ENCODE results near the gene OLIG2.

OLIG2 gene

GRCh38 chr21:33033094-33033951, 7.6 kb downstream of the OLIG2 start:
- no peak for DNase-seq (ENCODE audit: low read depth)

DNA sequence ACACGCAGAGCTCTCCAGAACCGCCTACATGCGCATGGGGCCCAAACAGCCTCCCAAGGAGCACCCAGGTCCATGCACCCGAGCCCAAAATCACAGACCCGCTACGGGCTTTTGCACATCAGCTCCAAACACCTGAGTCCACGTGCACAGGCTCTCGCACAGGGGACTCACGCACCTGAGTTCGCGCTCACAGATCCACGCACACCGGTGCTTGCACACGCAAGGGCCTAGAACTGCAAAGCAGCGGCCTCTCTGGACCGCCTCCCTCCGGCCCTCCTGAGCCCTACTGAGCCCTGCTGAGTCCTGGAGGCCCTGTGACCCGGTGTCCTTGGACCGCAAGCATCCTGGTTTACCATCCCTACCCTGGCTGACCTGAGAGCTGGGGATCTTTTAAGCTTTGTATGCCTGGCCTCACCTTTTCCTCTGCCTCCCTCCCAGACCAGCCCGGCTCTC, 8.3 kb downstream of the OLIG2 start:
- no peak for DNase-seq (ENCODE audit: low read depth)

GRCh38 chr21:33035147-33035546, 9.4 kb downstream of the OLIG2 start:
- no peak for DNase-seq (ENCODE audit: low read depth)

GRCh38 chr21:33036430-33037162, 10.9 kb downstream of the OLIG2 start:
- no peak for DNase-seq (ENCODE audit: low read depth)

DNA sequence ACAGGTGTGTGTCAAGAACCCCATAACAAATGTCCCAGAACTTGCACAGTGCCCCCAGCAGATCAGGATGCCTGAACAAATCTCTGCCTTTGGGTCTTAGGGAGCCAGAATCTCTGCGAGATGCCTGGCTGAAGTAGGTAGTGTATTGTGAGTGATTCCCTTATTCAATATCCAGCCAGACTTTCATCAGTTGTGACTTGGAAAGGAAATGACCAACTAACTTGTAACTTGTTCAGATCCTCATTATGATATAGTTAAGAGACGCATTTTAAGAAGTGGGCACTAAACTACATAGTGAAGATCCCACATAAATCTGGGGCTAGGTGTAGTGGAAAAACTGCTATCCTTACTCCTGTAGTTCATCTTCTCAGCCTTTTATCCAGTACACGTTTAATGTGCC, 11.8 kb downstream of the OLIG2 start:
- no peak for DNase-seq (ENCODE audit: low read depth)

- no peak for DNase-seq (ENCODE audit: low read depth)
Observed at GRCh38 chr21:33039536-33039935, 13.8 kb downstream of the OLIG2 start.

GRCh38 chr21:33040215-33040614, 14.5 kb downstream of the OLIG2 start:
- DNase-seq (ENCODE audit: low read depth), result no peak

GRCh38 chr21:33041981-33042380, 16.2 kb downstream of the OLIG2 start:
- DNase-seq (ENCODE audit: low read depth), result no peak

DNA sequence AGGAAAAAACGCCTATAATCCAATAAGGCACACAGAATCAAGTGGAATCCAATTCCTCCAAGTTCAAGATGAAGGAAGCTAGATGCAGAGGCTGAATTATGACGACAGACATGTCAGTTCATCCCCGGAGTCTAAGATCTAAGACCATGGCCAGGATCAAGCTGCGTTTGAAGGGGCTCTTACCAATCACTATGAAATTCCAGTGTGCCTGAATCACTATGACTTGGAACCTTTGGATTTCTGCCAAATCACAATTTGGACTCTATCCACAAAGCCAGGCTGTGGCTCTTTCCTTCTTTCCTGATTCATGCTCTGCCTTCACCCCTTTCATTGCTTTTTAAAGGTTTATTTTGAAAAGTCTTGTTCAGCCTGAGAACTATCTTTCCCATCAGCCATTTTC, 17.1 kb downstream of the OLIG2 start:
- DNase-seq (ENCODE audit: low read depth), result no peak

GRCh38 chr21:33046455-33046854, 20.7 kb downstream of the OLIG2 start:
- DNase-seq (ENCODE audit: low read depth), result no peak

DNA sequence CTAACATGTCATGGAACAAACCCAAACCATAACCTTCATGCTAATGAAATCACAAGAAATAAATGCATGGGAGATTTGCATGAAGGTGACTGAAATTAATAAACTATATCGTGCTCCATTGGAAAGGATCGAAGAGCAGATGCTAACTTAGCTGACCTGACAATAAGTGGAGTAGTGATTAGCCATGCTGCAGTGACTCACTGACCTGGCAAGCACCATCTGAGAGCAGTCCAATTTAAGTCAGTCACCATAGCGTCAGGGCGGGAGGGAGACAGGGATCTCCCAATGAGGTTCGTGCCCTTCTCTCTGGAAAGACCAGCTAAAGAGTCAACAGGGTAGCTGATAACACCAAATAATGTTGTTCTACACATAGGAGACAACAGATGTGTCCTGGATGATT, 21.5 kb downstream of the OLIG2 start:
- no peak for DNase-seq (ENCODE audit: low read depth)

- no peak for DNase-seq (ENCODE audit: low read depth)
Observed at GRCh38 chr21:33051925-33052324, 26.2 kb downstream of the OLIG2 start.

GRCh38 chr21:33053951-33054350, 28.2 kb downstream of the OLIG2 start:
- DNase-seq (ENCODE audit: low read depth), result no peak

- no peak for DNase-seq (ENCODE audit: low read depth)
Observed at GRCh38 chr21:33055991-33056390, 30.3 kb downstream of the OLIG2 start.

- no peak for DNase-seq (ENCODE audit: low read depth)
Observed at GRCh38 chr21:33057385-33057940, 31.7 kb downstream of the OLIG2 start.

GRCh38 chr21:33058527-33058926, 32.8 kb downstream of the OLIG2 start:
- no peak for DNase-seq (ENCODE audit: low read depth)

DNA sequence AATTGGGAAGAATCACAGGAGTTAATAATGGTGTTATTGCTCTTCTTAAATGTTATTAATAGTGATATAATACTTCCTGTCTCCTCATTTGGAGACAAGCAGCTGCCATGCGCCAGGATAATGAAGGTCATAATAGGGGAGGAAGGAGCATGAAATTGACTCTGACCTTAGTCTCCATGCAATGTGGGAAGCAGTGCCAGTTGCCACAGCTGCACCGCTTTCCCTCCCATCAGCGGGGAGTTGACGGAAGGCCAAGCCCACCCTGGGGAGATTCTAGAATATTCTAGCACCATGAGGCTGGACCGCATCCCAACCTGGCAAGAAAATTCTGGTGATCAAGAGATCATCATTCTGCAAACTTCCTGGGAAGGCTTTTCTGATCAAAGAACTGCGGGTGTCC, 33.2 kb downstream of the OLIG2 start:
- no peak for DNase-seq (ENCODE audit: low read depth)

DNA sequence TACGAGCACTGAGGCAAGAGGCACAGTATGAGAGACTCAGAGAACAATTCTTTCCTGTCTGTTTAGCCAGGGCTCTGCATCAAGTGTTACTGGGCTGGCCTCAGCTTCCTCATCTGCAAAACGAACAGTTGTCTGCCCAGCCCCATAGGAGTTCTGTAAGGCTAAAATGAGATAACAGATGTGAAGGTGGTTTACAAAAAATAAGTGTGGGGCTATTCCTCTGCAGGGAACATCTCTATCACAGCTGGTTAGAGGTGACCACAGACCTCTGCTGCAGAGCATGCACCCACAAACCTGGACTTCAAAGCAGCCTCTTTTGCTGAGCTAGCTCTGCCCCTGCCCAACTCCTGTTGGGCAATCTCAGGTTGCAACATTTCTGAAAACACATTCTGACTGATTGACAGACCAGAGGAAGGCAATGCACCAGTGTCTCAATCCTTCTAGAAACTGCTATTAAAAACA, 33.7 kb downstream of the OLIG2 start:
- DNase-seq (ENCODE audit: low read depth), result no peak

DNA sequence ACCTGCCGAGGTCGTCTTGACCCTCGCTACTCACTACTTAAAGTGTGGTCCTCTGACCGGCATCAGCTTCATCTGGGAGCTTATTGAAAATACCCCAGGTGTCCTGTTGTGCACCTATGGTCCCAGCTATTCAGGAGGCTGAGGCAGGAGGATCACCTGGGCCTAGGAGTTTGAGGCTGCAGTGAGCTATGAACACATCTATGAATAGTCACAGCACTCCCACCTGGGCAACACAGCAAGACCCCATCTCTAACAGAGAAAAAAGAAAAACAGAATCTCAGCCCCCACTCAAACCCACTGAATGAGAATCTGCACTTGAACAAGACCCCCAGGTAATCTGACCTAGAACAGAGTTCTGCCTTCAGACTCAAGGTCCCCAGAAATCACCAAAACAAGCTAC, 35.5 kb downstream of the OLIG2 start:
- no peak for DNase-seq (ENCODE audit: low read depth)

DNA sequence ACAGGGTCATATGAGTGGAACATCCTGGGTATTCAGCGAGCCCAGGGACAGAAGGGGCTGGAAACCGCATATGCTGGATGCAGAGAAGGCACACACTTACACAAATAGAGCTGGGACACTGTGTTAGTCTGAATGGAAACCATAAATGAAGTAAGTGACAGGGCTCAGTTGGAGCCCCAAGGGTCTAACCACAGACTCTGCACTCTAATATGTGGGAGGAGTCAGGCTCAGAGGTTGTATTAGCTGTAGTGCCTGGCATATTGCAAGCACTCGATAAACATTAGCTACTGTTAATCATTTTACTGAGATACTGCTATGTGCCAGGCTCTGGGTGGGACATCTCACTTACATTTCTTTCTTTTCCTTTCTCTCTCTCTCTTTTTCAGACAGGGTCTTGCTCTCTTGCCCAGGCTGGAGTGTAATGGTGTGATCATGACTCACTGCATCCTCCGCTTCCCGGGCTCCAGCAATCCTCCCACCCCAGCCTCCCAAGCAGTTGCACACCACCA, 37.7 kb downstream of the OLIG2 start:
- DNase-seq (ENCODE audit: low read depth), result no peak

DNA sequence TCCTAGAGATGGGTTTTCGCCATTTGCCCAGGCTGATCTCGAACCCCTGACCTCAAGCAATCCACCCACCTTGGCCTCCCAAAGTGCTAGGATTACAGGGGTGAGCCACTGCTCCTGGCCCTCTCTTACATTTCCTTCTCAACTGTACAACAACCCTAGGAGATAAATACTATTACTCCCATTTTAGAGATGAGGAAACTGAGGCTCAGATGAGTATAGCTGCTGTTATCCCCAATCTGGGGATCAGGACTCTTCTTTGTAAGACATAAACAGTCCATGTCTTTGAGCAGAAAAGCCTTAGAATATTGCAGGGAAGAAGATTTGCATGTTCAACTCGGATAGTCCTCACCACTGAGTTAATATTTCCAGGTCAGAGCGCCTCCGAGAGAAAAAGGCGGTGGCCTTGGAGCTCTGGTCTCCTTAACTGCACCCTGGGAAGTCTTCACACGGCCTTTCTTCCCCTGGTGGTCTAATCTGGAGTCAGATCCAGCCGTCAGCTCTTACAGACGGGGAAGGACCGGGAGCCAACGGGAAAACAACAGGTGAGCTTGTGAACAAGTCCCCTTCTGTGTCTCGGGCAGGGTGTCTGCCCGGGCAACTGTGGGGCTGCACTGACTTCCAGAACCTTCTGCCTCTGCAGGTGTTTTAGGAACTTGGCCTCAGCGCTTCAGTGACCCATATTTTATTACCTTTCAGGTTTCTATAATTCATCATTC, 38.3 kb downstream of the OLIG2 start:
- no peak for DNase-seq (ENCODE audit: low read depth)

Data from activated T-cell treated with anti-CD3 and anti-CD28 coated beads for 24 hours (primary cell).